ENCODE measurements around the gene COA1.
"Not testable (repeated sequence)": the region's sequence is repeated elsewhere in the genome, so short reads cannot be mapped to it uniquely, and the experiment has no call there.

COA1 gene

GRCh38 chr7:43693687-43694398 is 35.5 kb downstream of the COA1 start:
- in situ Hi-C loops (cut with MboI; ENCODE audit: low sequenced_read_pairs), result no loop called here

GRCh38 chr7:43692582-43693373 is 36.5 kb downstream of the COA1 start:
- in situ Hi-C loops (cut with MboI; ENCODE audit: low sequenced_read_pairs), result no loop called here

- in situ Hi-C loops (cut with MboI; ENCODE audit: low sequenced_read_pairs), result no loop called here
Measured at GRCh38 chr7:43691611-43692010, 37.7 kb downstream of the COA1 start.

- in situ Hi-C loops (cut with MboI; ENCODE audit: low sequenced_read_pairs), result no loop called here
Measured at GRCh38 chr7:43689115-43689514, 40.2 kb downstream of the COA1 start.

GRCh38 chr7:43687866-43688265 is 41.5 kb downstream of the COA1 start:
- in situ Hi-C loops (cut with MboI; ENCODE audit: low sequenced_read_pairs), result not testable (repeated sequence)

- in situ Hi-C loops (cut with MboI; ENCODE audit: low sequenced_read_pairs), result no loop called here
Measured at GRCh38 chr7:43686991-43687390, 42.3 kb downstream of the COA1 start.

- in situ Hi-C loops (cut with MboI; ENCODE audit: low sequenced_read_pairs), result no loop called here
Measured at GRCh38 chr7:43680736-43681135, 48.6 kb downstream of the COA1 start.

- in situ Hi-C loops (cut with MboI; ENCODE audit: low sequenced_read_pairs), result no loop called here
Measured at GRCh38 chr7:43679210-43680068, 49.9 kb downstream of the COA1 start.

- in situ Hi-C loops (cut with MboI; ENCODE audit: low sequenced_read_pairs), result no loop called here
Measured at GRCh38 chr7:43678315-43678714, 51.0 kb downstream of the COA1 start.

- in situ Hi-C loops (cut with MboI; ENCODE audit: low sequenced_read_pairs), result no loop called here
Measured at GRCh38 chr7:43677864-43678263, 51.5 kb downstream of the COA1 start.

GRCh38 chr7:43674559-43675436 is 54.5 kb downstream of the COA1 start:
- in situ Hi-C loops (cut with MboI; ENCODE audit: low sequenced_read_pairs), result no loop called here

GRCh38 chr7:43673243-43673976 is 55.9 kb downstream of the COA1 start:
- in situ Hi-C loops (cut with MboI; ENCODE audit: low sequenced_read_pairs), result not testable (repeated sequence)

GRCh38 chr7:43671521-43671920 is 57.8 kb downstream of the COA1 start:
- in situ Hi-C loops (cut with MboI; ENCODE audit: low sequenced_read_pairs), result no loop called here

GRCh38 chr7:43669286-43670081 is 59.8 kb downstream of the COA1 start:
- in situ Hi-C loops (cut with MboI; ENCODE audit: low sequenced_read_pairs), result no loop called here

GRCh38 chr7:43668035-43668434 is 61.3 kb downstream of the COA1 start:
- in situ Hi-C loops (cut with MboI; ENCODE audit: low sequenced_read_pairs), result no loop called here

GRCh38 chr7:43666938-43667337 is 62.4 kb downstream of the COA1 start:
- in situ Hi-C loops (cut with MboI; ENCODE audit: low sequenced_read_pairs), result no loop called here

- in situ Hi-C loops (cut with MboI; ENCODE audit: low sequenced_read_pairs), result no loop called here
Measured at GRCh38 chr7:43664681-43665080, 64.6 kb downstream of the COA1 start.

- in situ Hi-C loops (cut with MboI; ENCODE audit: low sequenced_read_pairs), result no loop called here
Measured at GRCh38 chr7:43660141-43660540, 69.2 kb downstream of the COA1 start.

- in situ Hi-C loops (cut with MboI; ENCODE audit: low sequenced_read_pairs), result no loop called here
Measured at GRCh38 chr7:43659549-43659896, 69.8 kb downstream of the COA1 start.
